ENCODE measurements around the gene CIITA.

DNA sequence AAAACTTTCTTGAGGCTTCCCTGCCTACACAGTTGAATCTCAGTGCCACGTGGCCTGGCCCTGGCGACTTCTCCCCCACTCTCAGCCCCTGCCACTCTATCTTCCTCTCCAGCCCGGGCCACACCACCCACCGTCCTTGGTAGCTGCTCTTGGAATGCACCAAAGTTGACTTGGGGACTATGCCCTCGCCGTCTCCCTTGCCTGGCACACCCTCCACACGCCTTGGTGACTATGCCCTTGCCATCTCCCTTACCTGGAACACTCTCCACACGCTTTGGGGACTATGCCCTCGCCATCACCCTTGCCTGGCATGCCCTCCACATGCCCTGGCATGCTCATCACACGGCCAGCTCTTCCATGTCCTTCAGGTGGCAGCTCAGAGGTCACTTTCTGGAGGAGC, 42.9 kb upstream of the CIITA start:
- TF ChIP-seq, protein P1, sequence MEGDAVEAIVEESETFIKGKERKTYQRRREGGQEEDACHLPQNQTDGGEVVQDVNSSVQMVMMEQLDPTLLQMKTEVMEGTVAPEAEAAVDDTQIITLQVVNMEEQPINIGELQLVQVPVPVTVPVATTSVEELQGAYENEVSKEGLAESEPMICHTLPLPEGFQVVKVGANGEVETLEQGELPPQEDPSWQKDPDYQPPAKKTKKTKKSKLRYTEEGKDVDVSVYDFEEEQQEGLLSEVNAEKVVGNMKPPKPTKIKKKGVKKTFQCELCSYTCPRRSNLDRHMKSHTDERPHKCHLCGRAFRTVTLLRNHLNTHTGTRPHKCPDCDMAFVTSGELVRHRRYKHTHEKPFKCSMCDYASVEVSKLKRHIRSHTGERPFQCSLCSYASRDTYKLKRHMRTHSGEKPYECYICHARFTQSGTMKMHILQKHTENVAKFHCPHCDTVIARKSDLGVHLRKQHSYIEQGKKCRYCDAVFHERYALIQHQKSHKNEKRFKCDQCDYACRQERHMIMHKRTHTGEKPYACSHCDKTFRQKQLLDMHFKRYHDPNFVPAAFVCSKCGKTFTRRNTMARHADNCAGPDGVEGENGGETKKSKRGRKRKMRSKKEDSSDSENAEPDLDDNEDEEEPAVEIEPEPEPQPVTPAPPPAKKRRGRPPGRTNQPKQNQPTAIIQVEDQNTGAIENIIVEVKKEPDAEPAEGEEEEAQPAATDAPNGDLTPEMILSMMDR (optimal IDR thresholded peaks at IDR 0.05 in 1 of 3, IDR thresholded peaks at IDR 0.05 in 1 of 3, conservative IDR thresholded peaks at IDR 0.05 in 1 of 3; ENCODE audit: extremely low read depth in 1 of 3, insufficient read depth in 2 of 3, low read length in 3 of 3): no peak
- TF ChIP-seq EZH2 (IDR thresholded peaks at IDR 0.05; ENCODE audit: low read length): no peak

All from keratinocyte (primary cell).